HL-60 (cell line): ENCODE data around the gene WDR5.

ENCODE experiments used
- POLR2AphosphoS5 ChIP-seq: IDR thresholded peaks from 2 replicates; pipeline ENCODE4 v1.6.1; 2012; ENCODE audit warnings: low read depth
- TF ChIP-seq, protein P1 (sequence below): IDR thresholded peaks from one replicate; pipeline ENCODE4 v1.5.1; 2011; ENCODE audit warnings: low read length, control low read depth, inconsistent platforms; ENCODE audit not compliant: insufficient read depth

DNA sequence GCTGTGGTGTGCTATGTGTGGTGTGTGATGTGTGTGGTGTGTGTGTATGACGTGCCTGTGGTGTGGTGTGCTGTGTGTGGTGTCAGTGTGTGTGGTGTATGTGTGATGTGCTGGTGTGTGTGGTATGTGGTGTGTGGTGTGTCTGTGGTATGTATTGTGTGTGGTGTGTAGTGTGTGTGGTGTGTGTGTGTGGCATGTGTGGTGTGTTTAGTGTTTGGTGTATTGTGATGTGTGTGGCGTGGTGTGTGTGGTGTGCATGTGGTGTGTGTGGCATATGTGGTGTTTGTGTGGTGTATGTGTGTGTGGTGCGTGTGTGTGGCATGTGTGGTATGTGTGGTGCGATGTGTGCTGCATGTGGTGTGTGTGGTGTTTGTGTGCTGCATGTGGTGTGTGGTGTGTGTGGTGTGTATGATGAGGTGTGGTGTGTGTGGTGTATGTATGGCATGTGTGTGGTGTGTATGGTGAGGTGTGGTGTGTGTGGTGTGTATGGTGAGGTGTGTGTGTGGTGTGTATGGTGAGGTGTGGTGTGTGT lies 46.7 kb downstream of the WDR5 start:
- TF ChIP-seq, protein P1, sequence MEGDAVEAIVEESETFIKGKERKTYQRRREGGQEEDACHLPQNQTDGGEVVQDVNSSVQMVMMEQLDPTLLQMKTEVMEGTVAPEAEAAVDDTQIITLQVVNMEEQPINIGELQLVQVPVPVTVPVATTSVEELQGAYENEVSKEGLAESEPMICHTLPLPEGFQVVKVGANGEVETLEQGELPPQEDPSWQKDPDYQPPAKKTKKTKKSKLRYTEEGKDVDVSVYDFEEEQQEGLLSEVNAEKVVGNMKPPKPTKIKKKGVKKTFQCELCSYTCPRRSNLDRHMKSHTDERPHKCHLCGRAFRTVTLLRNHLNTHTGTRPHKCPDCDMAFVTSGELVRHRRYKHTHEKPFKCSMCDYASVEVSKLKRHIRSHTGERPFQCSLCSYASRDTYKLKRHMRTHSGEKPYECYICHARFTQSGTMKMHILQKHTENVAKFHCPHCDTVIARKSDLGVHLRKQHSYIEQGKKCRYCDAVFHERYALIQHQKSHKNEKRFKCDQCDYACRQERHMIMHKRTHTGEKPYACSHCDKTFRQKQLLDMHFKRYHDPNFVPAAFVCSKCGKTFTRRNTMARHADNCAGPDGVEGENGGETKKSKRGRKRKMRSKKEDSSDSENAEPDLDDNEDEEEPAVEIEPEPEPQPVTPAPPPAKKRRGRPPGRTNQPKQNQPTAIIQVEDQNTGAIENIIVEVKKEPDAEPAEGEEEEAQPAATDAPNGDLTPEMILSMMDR: no peak
- TF ChIP-seq POLR2AphosphoS5: no peak
